Keratinocyte (primary cell): Measurements from ENCODE around the gene HBD. TPM values are rescaled to one million over a fixed set of nuclear protein-coding genes. Genes with fewer than 3 reads are reported as not detected.

ENCODE experiments used
- DNase-seq: peaks from one replicate; pipeline ENCODE4 v3.0.0-alpha.2; 2011; ENCODE audit warnings: low read depth, missing footprints, low spot score
- FAIRE-seq: peaks from 2 replicates; lab custom pipeline; 2011; peaks lifted over from hg19 to GRCh38; lab: Jason Lieb, UNC
- H2AFZ ChIP-seq: 2 replicates; pipeline ENCODE4 v1.6.0; 2012; ENCODE audit warnings: low read length, control low read depth, inconsistent platforms; ENCODE audit not compliant: control insufficient read depth
- H3K27ac ChIP-seq: 2 replicates; pipeline ENCODE4 v1.5.1; 2011; ENCODE audit warnings: low read length; ENCODE audit not compliant: control insufficient read depth, insufficient read depth
- H3K27me3 ChIP-seq: 3 replicates; pipeline ENCODE4 v1.6.0; 2011; ENCODE audit warnings: low read length; ENCODE audit not compliant: control insufficient read depth, insufficient read depth; ENCODE audit errors: extremely low read depth
- H3K36me3 ChIP-seq, 2 experiments: 2 replicates in 1 of 2; 3 replicates in 1 of 2; pipeline ENCODE4 v1.5.1; 2011; ENCODE audit warnings: low read length in 2 of 2, mild to moderate bottlenecking in 1 of 2; ENCODE audit not compliant: control insufficient read depth in 2 of 2, insufficient read depth in 2 of 2; ENCODE audit errors: extremely low read depth in 1 of 2
- H3K4me1 ChIP-seq: 3 replicates; pipeline ENCODE4 v1.5.1; 2011; ENCODE audit warnings: low read length; ENCODE audit not compliant: control insufficient read depth, insufficient read depth; ENCODE audit errors: extremely low read depth
- H3K4me2 ChIP-seq: 3 replicates; pipeline ENCODE4 v1.6.0; 2011; ENCODE audit warnings: low read depth, low read length; ENCODE audit not compliant: control insufficient read depth, insufficient read depth; ENCODE audit errors: extremely low read depth
- H3K4me3 ChIP-seq, 3 experiments: fragments of 200-600 bp in 1 of 3; sonication (generic) in 1 of 3; 2 replicates in 2 of 3; 3 replicates in 1 of 3; pipeline ENCODE4 v1.5.1; 2011 to 2016; ENCODE audit warnings: low read length in 3 of 3, mild to moderate bottlenecking in 3 of 3, control low read depth in 2 of 3, inconsistent platforms in 1 of 3, low read depth in 1 of 3, mixed read lengths in 1 of 3, mixed run types in 1 of 3, moderate library complexity in 1 of 3; ENCODE audit not compliant: control insufficient read depth in 2 of 3, insufficient read depth in 2 of 3; ENCODE audit errors: extremely low read depth in 1 of 3
- H3K79me2 ChIP-seq: 2 replicates; pipeline ENCODE4 v1.6.0; 2012; ENCODE audit warnings: low read length; ENCODE audit not compliant: control insufficient read depth, insufficient read depth
- H3K9ac ChIP-seq: 3 replicates; pipeline ENCODE4 v1.6.0; 2011; ENCODE audit warnings: low read length; ENCODE audit not compliant: control insufficient read depth, insufficient read depth; ENCODE audit errors: extremely low read depth
- H3K9me1 ChIP-seq: 3 replicates; pipeline ENCODE4 v1.6.0; 2011; ENCODE audit warnings: low read length; ENCODE audit not compliant: control insufficient read depth, insufficient read depth; ENCODE audit errors: extremely low read depth
- H3K9me3 ChIP-seq: 2 replicates; pipeline ENCODE4 v1.5.1; 2012; ENCODE audit warnings: low read depth, low read length; ENCODE audit not compliant: control insufficient read depth
- H4K20me1 ChIP-seq: 3 replicates; pipeline ENCODE4 v1.6.0; 2011; ENCODE audit warnings: low read length; ENCODE audit not compliant: control insufficient read depth, insufficient read depth; ENCODE audit errors: extremely low read depth
- EZH2 ChIP-seq: IDR thresholded peaks from one replicate; pipeline ENCODE4 v1.6.1; 2012; ENCODE audit warnings: inconsistent platforms, mild to moderate bottlenecking, low read length, moderate library complexity
- dilution Hi-C: fragments of 300-500 bp; cut with MboI; formaldehyde crosslinking; loops from one replicate; pipeline ENCODE4 v1.7.0; 2020; ENCODE audit warnings: low sequenced_read_pairs; ENCODE audit not compliant: extremely low pct_ligation_motif_present
- polyA plus RNA-seq, 5 experiments: library from polyadenylated mRNA; depleted of rRNA in 3 of 5; stranded (reverse) in 3 of 5; stranded (forward) in 1 of 5; unstranded in 1 of 5; fragments of >200 nt; gene quantifications; 1 replicate in 1 of 5; 2 replicates in 3 of 5; 3 replicates in 1 of 5; pipeline versions ENCODE4 v1.2.1 to v1.2.3, GENCODE V29; 2011 to 2012; ENCODE audit warnings: missing spikeins in 2 of 5, low read depth in 1 of 5, low replicate concordance in 1 of 5
- TF ChIP-seq, protein P1 (sequence below), 3 experiments: IDR thresholded peaks in 1 of 3; conservative IDR thresholded peaks in 1 of 3; optimal IDR thresholded peaks in 1 of 3; 2 replicates in 2 of 3; 3 replicates in 1 of 3; pipeline versions ENCODE3 to v1.5.1; 2011; ENCODE audit warnings: low read length in 3 of 3, mild to moderate bottlenecking in 3 of 3, moderate library complexity in 2 of 3, control low read depth in 1 of 3, inconsistent platforms in 1 of 3; ENCODE audit not compliant: insufficient read depth in 2 of 3; ENCODE audit errors: extremely low read depth in 1 of 3

Gene HBD
- polyA plus RNA-seq, 1 donor (not counting 4 experiments of a cell fraction or from before 2014, with no cell fraction given) = not detected

DNA sequence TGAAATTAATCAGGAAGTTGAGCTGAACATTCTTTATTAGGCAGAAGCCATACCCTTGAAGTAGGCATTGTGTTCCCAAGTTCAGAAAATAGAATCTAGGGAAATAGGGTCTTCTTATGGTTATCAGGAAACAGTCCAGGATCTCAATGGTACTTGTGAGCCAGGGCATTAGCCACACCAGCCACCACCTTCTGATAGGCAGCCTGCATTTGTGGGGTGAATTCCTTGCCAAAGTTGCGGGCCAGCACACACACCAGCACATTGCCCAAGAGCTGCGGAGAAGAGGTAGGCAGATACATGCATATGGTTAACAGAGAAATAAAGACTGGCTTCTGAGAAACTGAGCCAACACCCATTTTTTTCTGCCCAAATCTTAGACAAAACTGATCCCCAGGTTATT lies 1.5 kb downstream of the HBD start:
- no peak overlapping the region for H2AFZ ChIP-seq

DNA sequence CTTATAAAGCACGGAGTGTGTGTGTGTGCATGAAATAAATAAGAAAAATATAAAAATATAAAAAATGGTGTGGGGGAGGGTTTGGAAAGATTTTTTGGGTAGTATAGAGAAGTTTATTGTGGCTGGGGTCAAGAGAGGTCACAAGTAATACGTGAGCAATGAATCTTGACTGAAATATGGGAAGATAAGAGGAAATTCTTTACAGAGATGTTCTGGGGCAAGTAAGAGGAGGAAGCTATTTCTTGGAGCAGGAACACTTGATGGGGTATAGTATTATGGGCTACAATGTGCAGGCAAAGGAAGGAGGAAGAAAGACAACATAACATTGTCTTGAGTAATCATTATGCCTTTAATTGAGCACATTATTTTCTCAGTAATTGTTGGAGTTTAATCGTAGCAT lies 2.1 kb downstream of the HBD start:
- Histone ChIP-seq H3K27ac (no peak overlapping the region), H3K4me3 (no peak overlapping the region), H3K27me3 (no peaks in the 10 kb centered on the region), H3K9me3 (no peaks in the 10 kb centered on the region), H4K20me1 (no peaks in the 10 kb centered on the region), H3K4me2 (no peak overlapping the region), H3K36me3 (no peaks in the 10 kb centered on the region), H3K9me1 (no peaks in the 10 kb centered on the region), H3K4me1 (no peaks in the 10 kb centered on the region), H2AFZ (no peak overlapping the region), H3K79me2 (no peaks in the 10 kb centered on the region), H3K9ac (no peak overlapping the region)
- DNase-seq = no peak
- no peak for FAIRE-seq
- dilution Hi-C loops = no loop called here
- TF ChIP-seq EZH2 = no peak
- TF ChIP-seq, protein P1, sequence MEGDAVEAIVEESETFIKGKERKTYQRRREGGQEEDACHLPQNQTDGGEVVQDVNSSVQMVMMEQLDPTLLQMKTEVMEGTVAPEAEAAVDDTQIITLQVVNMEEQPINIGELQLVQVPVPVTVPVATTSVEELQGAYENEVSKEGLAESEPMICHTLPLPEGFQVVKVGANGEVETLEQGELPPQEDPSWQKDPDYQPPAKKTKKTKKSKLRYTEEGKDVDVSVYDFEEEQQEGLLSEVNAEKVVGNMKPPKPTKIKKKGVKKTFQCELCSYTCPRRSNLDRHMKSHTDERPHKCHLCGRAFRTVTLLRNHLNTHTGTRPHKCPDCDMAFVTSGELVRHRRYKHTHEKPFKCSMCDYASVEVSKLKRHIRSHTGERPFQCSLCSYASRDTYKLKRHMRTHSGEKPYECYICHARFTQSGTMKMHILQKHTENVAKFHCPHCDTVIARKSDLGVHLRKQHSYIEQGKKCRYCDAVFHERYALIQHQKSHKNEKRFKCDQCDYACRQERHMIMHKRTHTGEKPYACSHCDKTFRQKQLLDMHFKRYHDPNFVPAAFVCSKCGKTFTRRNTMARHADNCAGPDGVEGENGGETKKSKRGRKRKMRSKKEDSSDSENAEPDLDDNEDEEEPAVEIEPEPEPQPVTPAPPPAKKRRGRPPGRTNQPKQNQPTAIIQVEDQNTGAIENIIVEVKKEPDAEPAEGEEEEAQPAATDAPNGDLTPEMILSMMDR (optimal IDR thresholded peaks at IDR 0.05 in 1 of 3, IDR thresholded peaks at IDR 0.05 in 1 of 3, conservative IDR thresholded peaks at IDR 0.05 in 1 of 3; ENCODE audit: extremely low read depth in 1 of 3, insufficient read depth in 2 of 3, low read length in 3 of 3) = no peak

More for the DNA sequence above, 1.5 kb downstream of the HBD start:
- Histone ChIP-seq H3K27ac (no peak overlapping the region), H3K4me2 (no peak overlapping the region), H3K27me3 (no peaks in the 10 kb centered on the region), H4K20me1 (no peaks in the 10 kb centered on the region), H3K36me3 (no peaks in the 10 kb centered on the region), H3K4me3 (no peak overlapping the region), H3K9ac (no peak overlapping the region), H3K4me1 (no peaks in the 10 kb centered on the region), H3K79me2 (no peaks in the 10 kb centered on the region), H3K9me3 (no peaks in the 10 kb centered on the region), H3K9me1 (no peaks in the 10 kb centered on the region)
- no peak for FAIRE-seq
- no peak for DNase-seq
- dilution Hi-C loops = no loop called here
- TF ChIP-seq, protein P1 (optimal IDR thresholded peaks at IDR 0.05 in 1 of 3, IDR thresholded peaks at IDR 0.05 in 1 of 3, conservative IDR thresholded peaks at IDR 0.05 in 1 of 3; ENCODE audit: extremely low read depth in 1 of 3, insufficient read depth in 2 of 3, low read length in 3 of 3) = no peak
- no peak for TF ChIP-seq EZH2
